ENCODE data around the gene PSMD5. TPM values are rescaled to one million over a fixed set of nuclear protein-coding genes. Genes with fewer than 3 reads are reported as not detected.

PSMD5 gene
- total RNA-seq, 1 experiment from 2014 or later: 35.3 TPM

DNA sequence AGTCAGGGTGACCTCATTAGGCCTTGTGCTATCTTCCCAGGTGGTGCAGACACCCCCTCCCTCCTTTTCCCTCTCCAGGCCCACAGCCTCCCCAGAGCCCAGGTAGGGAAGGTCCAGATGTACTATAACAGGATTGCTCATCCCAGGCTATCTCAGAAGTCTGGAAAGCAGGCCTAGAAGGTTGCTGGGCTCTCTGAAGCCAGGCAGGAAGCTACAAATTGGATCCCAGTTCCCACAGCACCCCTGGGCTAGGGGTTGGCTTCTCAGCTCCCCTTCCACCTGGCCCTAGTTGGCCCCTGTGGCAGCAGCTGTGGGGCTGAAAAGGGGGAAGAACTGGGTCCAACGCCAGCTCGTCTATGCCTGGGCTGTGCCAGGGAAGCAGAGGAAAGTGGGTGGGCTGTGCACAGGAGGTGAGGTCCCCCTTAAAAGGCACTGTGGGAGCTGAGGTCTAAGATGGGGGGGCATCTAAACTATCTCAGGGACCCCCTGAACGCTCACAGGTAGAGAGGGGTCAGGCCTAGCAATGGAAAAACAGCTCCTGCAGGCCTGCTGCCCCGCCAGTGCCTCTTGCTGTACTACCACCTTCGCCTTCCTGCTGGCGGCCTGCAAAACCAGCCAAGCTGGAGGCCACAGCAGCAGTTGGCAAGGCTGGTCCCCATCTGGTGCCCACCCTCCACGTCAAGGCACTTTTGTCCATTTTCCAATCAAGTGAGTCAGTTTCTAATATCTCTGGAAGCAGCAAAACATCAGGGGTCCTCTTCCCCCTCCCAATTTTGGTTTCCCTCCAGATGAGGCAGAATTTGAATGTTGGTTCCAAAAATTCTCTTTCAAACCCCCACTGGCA lies 13.3 kb upstream of the PSMD5 start:
- no peak for DNase-seq (ENCODE audit: low read depth)

DNA sequence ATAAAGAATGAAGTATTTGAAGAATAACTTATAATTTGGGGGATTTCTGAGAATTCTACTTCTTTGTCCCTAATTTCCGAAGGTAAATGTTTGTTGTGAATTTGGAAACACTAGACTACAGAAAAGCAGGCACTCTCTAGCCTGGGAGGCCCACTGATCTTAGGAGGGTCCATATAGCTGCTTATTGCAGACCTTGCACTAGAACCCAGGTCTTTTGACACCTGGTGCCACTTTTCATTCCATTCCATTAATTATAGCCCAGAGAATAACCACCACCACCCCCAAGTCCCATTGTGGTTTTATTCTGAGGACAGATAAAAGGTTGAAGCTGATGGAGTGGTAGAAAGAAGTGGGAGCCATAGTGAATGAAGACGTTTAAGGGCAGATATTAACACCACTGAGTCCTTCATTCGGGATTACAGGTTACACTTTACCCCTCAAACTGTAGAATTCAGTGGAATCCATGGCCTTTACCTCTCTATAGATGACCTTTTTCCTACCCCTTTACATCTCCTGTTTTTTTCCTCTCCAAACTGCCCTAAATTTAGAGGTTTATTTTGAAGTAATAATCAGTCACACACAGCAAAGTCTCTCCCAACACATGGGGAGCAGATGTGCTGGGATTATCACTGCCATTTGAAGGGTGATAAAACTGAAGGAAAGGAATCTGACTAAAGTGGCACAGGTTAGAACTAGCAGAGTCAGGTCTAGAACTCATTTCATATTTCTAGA lies 12.0 kb upstream of the PSMD5 start:
- DNase-seq (ENCODE audit: low read depth): no peak

DNA sequence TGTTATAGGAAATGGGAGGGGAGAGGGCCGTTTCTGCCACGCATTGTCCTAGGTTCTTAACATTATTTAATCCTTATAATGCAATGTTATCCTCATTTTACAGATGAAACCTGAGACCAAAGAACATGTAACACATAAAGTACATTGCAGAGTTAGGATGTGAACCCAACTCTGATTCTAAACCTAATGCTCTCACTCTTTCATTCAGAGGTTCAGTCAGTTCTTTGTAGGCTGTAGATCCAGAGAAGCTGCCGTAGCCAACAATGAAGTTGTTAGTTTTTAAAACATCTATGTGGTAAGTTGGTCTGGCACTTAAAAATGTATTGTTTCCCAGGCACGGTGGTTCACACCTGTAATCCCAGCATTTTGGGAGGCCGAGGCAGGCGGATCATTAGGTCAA lies 10.5 kb upstream of the PSMD5 start:
- DNase-seq (ENCODE audit: low read depth): no peak

DNA sequence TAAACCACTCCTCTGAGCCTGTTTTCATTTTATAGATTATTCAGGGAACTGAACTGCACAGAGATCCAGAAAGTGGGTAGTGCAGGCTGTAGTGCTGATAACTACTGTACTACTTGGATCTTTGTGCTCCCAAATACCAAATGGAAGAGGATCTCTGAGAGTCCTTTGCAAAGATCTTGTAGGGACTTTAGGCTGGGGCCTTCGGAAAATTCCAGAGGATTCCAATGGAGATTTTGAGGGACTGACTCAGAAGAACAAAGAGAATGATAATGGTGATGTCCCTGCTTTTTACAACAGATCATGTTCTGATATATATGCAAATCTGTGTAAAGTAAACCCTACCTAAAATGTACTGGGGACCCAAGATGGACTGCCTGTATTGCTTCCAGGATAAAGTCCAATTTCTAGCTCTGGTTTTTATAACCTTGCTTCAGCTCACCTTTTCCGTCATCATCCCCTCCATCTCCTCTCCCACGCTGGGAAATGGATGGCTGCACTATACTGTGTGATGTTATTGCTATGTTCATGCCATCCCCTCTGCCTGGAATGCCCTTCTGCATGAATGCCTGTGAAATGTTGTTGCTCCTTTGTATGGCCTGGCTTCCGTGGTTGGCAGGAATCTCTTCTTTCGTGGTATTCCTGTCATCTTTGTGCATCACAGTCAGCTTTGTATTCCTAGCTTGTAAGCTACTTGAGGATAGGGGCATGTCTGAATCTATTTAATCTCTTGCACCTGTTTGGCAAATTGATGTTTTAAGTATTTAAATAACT lies 9.7 kb upstream of the PSMD5 start:
- DNase-seq (ENCODE audit: low read depth): no peak

DNA sequence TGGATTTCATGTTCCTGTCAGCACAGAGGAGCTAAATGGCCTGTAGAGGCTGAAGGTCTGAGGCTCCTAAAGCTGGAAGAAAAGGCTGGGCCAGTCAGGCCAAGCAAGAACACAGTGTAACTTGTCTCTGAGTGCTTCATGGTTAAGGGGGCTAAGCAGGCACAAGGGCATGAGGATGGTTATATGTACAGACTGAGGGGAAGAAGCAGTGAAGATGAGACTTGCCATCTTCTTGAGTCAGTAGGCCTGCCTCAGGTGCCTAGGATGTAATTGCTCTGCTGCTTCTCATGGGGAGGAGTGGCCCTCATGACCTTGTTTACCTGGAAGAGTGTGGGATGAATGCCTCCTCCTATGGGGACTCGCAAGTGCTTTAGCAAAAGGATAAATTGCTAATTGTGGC lies 8.7 kb upstream of the PSMD5 start:
- DNase-seq (ENCODE audit: low read depth): no peak

DNA sequence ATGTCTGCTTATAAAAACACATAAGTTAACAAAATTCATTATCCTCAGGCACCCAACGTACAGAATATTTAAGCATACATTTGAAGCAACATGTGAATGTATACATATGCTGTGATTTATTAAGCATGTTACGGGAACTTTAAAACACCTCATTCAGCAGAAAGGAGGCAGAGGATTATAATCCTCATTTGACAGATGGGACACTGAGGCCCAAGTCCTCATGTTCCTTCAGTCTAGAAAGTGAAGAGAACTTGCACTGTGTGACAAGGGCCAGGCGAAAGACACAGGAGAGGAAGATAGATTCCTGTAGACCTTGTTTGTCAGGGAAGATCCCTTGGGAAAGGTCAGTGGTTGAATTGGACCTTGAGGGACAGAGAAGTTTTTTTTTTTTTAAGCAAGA lies 7.6 kb upstream of the PSMD5 start:
- DNase-seq (ENCODE audit: low read depth): no peak

DNA sequence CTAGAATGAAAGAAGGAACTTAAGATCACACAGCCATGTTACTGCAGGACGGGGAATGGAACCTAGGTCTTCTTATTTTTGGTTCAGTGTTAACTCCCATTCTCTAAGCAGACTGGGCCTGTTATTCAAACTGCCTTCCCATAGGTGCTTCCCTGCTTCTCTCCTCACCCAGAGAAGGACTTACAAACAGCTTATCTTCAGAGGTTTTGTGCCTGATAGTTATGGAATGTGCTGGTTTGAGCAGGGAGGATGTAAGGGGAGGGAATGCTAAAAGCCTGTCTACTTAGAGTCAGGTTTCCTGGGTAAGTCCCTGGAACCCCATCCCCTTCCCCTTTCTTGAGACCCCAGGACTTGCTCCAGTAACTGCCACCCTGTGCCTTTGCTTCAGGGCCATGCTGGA lies 4.2 kb upstream of the PSMD5 start:
- no peak for DNase-seq (ENCODE audit: low read depth)

DNA sequence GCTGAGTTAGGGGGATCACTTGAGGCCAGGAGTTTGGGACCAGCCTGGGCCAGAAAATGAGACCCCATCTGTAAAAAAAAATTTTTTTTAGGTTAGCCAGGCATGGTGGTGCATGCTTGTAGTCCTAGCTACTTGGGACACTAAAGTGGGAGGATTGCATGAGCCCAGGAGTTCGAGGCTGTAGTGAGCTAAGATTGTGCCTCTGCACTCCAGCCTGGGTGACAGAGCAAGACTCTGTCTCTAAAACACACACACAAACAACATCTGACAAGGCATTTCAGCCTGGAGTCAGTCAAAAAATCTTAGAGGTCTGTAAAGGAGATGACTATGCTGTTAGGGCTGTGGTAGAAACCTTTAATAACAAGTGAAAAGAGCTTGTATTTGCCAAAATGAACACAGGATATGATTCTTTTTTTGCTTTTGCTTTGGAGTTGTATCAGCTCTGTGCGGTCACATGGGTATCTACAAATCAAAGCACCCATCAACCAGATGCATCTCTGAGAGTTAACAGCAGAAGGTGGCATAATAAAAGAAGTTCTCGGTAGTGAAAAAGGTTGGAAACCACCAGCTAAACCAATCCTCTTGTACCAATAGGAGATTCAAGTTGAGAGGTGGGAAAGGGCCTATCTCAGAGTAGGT lies 3.6 kb upstream of the PSMD5 start:
- DNase-seq (ENCODE audit: low read depth): no peak

DNA sequence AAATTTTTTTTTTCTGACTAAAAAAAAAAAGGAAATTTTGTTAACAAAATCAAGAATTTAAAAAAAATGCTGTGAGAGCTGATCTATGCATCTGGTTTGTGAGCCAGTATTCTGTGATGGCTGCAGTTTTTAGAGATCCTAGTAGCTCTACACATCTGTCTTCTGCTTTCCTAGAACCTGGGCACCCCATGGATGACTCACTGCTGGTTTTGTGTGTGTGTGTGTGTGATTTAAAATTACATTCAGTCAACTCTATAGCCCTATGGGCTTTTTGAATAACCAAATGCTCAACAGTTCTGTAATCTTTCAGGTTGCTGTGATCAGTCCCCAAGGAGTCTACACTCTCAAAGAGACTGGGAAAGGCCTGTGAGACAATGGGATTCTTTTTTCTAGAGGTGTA lies 2.5 kb upstream of the PSMD5 start:
- peak; percentile 33 for DNase-seq (ENCODE audit: low read depth)

DNA sequence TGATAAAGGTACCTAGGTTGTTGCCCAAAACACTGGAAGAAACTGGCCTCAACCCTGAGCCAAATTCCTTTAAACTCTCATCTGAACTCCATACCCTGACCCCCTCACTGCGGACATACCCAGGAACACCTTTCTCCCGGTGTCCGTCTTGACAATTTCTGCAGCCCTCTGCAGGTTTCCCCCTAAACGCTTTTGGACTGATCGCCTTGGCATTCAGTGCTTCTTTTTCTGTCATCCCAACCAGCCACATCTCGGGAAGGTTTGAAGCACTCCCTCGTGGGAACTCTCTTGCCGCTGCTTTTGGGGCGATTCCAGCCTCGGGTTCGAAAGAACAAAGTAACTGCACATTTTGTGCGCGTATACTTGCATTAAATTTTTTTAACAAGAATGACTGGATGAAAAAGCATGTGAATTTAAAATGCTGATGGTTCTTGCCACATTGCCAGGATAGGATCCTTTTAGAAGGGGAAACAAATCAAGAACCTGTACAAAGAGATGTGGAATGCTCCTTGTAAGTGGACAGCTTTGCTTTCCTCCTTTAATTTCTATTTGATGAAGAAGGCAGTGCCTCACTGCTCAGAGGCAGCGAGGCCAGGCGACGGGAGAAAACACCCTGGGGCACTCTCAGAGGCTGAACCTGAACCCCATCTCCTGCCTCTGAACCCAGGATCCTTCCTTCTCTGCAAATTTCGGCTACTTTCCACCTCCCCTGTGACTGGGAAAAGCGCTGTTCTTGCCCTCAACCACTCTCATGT lies 615 bp downstream of the PSMD5 start:
- DNase-seq (ENCODE audit: low read depth): peak; percentile 24

DNA sequence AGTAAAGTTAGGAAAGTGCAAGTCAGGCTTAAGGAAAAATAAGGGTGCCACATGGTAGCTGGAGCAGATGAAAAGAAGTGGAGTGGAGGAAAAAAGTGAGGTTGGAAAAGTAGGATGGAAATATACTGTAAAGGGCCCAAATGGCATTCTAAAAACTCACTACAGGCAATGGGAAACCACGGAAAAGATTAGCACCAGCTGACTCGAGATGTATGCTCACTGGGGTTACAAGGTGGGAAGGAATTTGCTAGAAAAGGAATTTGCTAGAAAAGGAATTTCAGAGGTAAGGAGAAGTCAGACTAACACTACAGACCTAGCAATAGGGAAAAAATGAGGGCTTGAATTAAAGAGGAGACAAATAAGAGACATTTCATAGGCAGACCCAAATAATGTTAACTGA lies 3.6 kb downstream of the PSMD5 start:
- no peak for DNase-seq (ENCODE audit: low read depth)

DNA sequence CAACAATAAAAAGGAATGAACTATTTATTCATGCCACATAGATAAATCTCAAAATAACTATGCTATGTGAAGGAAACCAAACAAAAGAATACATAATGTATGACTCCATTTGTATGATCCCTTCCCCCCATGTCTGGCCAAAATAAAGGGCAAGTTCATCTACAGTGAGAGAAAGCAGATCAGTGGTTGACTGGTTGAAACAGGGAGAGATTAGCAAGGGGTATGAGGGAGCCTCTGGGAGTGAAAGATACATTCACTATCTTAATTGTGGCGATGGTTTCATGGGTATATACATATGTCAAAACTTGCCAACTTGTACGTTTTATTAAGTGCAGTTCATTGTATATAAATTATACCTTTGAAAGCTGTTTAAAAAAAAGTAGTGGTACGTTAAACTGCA lies 4.8 kb downstream of the PSMD5 start:
- no peak for DNase-seq (ENCODE audit: low read depth)

DNA sequence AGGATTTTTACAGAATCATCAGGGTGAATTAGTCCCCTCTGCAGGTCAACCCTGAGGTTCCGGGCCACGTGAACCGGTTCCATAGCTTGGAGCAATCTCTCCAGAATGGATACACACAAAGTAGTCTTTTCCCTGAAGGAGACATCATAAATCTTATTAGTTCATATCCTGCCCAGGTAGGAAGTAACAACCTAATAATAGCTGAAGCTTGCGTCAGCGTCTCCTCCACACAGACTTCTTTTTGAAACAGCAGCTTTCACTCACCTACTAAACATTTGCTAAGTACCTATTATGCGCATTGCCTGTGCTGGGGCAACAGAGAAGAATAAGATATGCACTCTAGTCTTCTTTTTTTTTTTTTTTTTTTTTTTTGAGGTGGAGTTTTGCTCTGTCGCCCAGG lies 9.4 kb downstream of the PSMD5 start:
- no peak for DNase-seq (ENCODE audit: low read depth)

DNA sequence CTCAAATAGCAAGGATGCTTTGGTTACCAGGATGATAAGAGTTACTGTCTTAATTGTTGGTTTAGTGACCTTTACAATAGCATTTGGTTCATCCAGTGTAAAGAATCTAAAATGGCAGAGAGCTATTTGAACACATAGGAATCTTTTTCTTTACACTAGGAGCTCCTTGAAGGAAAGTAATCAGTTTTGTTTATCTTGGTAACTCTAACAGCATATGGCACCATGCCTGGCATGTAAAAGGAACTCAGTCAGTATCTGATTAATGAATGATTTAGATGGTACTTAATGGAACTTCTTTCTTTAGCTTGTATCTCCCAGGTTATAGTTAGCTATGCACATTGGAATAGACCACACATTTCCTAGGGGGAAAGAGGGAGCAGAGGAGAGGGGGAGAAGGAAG lies 9.9 kb downstream of the PSMD5 start:
- DNase-seq (ENCODE audit: low read depth): no peak

DNA sequence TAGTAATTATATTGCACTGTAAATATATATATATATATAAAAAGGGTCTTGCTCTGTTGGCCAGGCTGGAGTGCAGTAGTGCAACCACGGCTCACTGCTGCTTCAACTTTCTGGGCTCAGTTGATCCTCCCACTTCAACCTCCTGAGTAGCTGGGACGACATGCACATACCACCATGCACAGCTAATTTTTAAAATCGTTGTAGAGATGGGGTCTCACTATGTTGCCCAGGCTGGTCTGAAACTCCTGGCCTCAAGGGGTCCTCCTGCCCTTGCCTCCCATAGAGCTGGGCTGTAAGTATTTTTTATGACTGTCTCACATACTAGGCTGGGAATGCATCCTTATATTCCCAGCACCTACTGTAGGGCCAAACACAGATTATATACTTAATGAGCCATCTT lies 11.9 kb downstream of the PSMD5 start:
- no peak for DNase-seq (ENCODE audit: low read depth)

DNA sequence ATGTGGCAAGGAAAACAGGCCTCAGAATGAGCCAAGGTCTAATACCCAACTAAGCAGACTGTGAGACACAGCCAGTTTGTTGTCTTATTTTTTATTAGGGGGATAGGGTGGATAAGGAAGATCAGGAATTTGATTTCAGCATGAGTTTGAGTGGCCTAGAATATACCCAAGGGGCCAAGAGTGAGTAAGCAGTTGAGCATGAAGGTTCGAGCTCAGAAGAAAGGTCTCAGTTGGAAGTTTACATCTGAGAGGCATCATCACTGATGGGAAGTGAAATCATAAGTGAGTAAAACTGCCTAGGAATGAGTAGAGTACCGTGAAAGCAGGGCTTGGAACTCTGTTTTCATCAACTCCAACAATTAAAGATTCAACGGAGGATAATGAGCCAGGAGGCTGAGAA lies 12.6 kb downstream of the PSMD5 start:
- no peak for DNase-seq (ENCODE audit: low read depth)

DNA sequence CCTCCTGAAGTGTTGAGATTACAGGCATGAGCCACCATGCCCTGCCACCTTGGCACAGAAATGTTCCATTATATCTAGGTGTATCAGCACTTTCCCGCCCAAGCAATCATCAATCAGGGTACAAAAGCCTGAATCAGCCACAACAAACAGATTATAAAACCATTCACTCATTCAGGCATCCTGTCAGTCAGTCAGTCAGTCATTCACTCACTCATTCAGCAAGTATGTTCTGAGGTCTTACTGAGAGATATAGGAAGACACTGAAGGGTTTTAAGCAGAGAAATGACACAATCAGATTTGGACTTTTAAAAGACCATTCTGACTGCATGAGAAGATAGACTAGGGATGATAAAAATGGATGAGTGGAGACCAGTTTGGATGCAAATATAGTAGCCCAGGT lies 13.1 kb downstream of the PSMD5 start:
- no peak for DNase-seq (ENCODE audit: low read depth)

DNA sequence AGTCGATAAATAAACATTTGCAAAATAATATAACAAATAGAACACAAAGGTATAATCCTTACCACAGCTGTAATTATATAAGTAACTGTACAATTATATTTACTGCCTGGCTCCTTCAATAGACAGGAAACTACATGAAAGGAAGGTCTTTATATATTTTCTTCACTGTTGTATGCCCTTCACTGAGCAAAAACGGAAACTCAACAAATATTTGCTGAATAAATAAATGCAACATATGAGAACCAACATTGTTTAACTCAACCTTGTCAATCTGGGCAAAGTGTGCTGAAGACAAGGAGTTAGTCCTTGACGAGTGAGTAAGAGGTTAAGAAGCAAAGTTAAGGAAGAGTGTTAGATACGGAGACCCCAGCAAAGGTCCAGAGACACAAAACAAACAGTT lies 22.6 kb downstream of the PSMD5 start:
- no peak for DNase-seq (ENCODE audit: low read depth)

DNA sequence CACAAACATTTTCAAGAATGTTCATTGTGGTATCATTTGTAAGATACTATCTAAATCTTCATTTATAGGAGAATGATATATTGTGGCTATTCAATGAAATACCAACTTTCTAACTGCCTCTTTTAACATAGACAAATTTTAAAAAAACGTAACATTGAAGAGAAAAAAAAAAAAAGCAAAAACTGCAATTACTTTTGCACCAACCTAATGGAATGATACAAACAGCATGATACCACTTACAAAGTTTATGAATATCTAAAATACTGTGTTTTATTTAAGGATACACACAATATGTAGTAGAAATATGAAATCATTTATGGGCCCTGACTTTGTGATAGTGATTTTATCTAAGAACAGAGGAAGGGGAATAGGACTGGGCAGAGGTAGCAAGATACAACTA lies 24.1 kb downstream of the PSMD5 start:
- DNase-seq (ENCODE audit: low read depth): no peak

DNA sequence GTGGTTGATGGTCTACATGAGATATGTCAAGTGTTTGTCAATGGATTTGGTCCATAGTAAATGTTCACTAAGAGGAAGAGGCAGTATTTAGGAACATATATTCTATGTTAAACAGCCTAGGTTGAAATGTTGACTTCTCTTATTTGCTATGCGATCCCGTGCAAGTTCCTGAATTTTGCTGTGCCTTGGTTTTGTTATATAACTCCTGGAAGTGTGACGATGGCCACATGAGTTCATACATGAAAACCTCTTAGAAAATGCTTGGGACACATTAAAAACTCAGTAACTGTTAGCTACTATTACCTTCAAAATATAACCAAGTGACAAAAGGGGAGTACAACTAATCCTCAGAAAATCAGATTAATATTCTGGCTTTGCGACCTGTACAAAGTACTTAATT lies 27.6 kb downstream of the PSMD5 start:
- DNase-seq (ENCODE audit: low read depth): no peak

DNA sequence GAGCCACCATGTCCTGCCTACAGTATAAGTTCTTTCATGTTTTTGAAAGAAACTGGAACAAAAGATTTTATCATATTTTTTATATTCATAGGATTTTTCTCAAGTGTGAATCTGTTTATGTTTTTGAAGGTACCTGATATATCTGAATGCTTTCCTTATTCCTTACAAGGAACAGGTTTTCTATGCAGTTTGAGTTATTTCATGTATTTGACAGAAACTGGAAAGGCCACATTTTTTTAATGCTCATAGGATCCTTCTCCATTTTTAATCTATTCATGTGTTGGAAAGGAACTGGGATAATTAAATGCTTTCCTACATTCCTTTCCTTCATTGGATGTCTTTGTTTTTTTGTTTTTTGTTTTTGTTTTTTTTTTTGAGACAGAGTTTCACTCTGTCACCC lies 33.8 kb downstream of the PSMD5 start:
- no peak for DNase-seq (ENCODE audit: low read depth)

All from RPMI7951 (cell line).